Chondrocyte (in vitro differentiated cells): ENCODE measurements around the gene LZTFL1. TPM values are rescaled to one million over a fixed set of nuclear protein-coding genes. Genes with fewer than 3 reads are reported as not detected.
A peak's percentile ranks its signal among the peaks of the same experiment; 100 is the strongest.

ENCODE experiments used
- DNase-seq: peaks from one replicate; pipeline ENCODE4 v3.0.0; 2021; ENCODE audit warnings: mixed read lengths, low spot score
- H3K27ac Mint-ChIP-seq: one replicate; pipeline ENCODE4 v1.8.0; 2021; ENCODE audit warnings: mild to moderate bottlenecking, moderate library complexity, mixed read lengths; ENCODE audit not compliant: unreplicated experiment
- H3K27me3 Mint-ChIP-seq: 2 replicates; pipeline ENCODE4 v1.8.0; 2021; ENCODE audit warnings: low read depth, mixed read lengths
- H3K36me3 Mint-ChIP-seq: 2 replicates; pipeline ENCODE4 v1.8.0; 2021; ENCODE audit warnings: low read depth, mixed read lengths
- H3K4me1 Mint-ChIP-seq: 2 replicates; pipeline ENCODE4 v1.8.0; 2021; ENCODE audit warnings: low read depth, mild to moderate bottlenecking, mixed read lengths
- H3K4me3 Mint-ChIP-seq: one replicate; pipeline ENCODE4 v1.8.0; 2021; ENCODE audit warnings: mild to moderate bottlenecking, moderate library complexity, mixed read lengths; ENCODE audit not compliant: unreplicated experiment
- H3K9me3 Mint-ChIP-seq: 2 replicates; pipeline ENCODE4 v1.8.0; 2021; ENCODE audit warnings: low read depth, mixed read lengths
- CTCF ChIP-seq: fragments of 200-600 bp; sonication (generic); IDR thresholded peaks from 2 replicates; pipeline ENCODE4 v1.5.0; 2021; ENCODE audit warnings: antibody characterized with exemption, mild to moderate bottlenecking, moderate library complexity
- total RNA-seq: library from RNA; stranded (reverse); gene quantifications from 3 replicates; pipeline ENCODE4 v1.2.1, GENCODE V29; 2021

LZTFL1 gene
- total RNA-seq, 1 donor from 2014 or later: 18.1 TPM

DNA sequence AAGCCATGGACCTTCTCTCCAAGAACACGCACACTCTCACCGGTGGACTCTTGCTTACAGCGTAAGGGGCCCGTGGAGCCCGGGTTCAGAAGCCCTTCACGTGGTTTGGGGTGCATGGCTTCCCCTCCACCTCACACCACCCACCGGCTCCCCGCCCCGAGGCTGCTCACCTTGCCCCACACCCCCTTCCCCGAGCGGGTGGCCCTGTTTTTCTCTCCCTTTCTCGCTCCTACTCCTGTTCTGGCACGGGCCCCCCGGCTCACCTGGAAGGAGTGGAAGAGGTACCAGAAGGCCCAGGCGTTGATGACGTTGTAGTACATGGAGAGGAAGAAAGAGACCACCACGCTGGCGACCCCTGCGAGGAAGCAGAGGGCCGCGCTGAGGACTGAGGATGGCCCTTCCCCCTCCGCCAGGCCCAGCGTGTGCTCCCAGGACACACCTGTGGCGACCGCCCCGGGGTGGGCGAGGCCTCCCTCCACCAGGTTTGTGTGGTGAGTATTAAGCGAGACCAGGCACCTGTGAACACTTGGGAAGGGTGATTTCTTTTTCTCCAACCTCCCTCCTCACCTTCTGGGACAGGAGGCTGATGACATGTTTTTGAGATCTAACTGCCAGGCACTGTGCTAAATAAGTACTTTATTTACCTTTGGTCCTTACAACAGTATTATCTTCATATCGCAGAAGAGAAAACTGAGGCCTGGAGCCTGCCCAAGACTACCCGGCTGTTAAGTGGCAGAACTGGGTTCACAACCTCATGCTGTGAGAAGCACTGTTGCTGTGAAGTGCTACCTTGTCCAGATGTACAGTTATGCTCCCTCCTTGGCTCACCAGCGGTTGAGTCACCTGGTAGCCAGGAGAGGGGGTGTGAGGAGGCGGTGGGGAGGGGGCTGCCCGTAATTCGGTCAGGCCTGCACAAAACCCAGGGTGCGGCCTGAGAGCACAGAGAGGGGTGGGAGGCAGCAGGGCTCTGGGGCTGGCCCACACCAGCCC is 61.9 kb downstream of the LZTFL1 start:
- no peak for DNase-seq
- Mint-ChIP-seq H3K9me3 (peaks cover 9% of the 10 kb centered on the region), H3K36me3 (no peaks in the 10 kb centered on the region), H3K4me1 (no peaks in the 10 kb centered on the region), H3K27ac (no peak overlapping the region), H3K27me3 (peaks cover 21% of the 10 kb centered on the region), H3K4me3 (no peak overlapping the region)
- TF ChIP-seq CTCF: no peak

DNA sequence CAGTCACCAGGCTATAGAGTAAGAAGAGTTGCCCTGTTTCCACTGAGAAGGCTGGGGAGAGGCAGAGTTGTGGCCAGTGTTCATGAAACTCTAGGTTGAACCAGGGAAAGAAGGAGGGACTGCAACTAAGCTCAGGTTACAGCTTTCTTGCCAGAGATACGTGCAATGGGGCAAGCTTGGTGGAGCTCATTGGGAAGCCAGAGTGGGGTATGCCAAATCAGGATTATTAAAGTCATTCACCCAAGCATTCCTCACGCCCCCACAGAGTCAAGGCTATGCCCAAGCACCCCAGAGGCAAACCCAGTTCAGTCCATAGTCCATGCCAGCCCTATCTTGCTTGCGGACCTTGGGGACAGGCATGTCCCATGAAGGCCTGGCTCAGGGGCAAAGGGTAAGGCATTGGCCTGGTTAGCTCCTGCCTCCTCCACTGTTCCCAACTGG is 63.1 kb downstream of the LZTFL1 start:
- Mint-ChIP-seq H3K27me3 (peaks cover 24% of the 10 kb centered on the region), H3K27ac (no peak overlapping the region), H3K9me3 (no peaks in the 10 kb centered on the region), H3K36me3 (no peaks in the 10 kb centered on the region), H3K4me1 (no peaks in the 10 kb centered on the region), H3K4me3 (no peak overlapping the region)
- no peak for TF ChIP-seq CTCF
- no peak for DNase-seq

DNA sequence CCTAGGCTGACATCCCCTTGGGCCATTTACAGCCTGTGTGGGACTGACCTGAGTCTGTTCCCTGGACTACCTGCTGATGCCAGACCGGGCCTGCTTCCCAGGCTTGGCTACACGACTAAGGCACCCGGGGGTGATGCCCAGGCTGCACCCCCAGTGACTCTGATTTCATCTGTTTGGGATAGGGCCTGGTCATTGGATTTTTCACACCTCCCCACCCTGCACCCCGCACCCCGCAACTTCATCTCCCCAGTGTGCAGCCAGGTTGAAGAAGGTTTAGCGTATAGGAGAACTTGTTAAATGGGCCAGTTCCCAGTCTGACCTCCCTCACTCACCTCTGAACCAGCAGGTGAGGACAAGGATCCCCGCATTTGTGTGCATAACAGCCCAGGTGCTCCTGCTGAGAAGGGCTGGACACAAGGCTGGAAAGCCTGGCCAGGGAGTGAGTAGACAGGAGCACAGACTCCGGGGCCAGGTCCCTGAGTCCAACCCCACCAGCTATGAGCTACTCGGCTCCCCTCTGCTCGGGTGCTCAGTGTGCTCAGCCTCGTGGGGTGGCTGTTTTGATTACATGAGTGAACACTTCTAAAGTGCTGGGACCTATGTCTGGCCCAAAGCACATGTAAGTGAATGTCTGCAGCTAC is 64.1 kb downstream of the LZTFL1 start:
- H3K9me3 Mint-ChIP-seq: no peaks in the 10 kb centered on the region
- H3K4me3 Mint-ChIP-seq: no peak overlapping the region
- H3K36me3 Mint-ChIP-seq: no peaks in the 10 kb centered on the region
- TF ChIP-seq CTCF: no peak
- H3K27ac Mint-ChIP-seq: no peak overlapping the region
- H3K4me1 Mint-ChIP-seq: no peaks in the 10 kb centered on the region
- peaks cover 32% of the 10 kb centered on the region for H3K27me3 Mint-ChIP-seq
- DNase-seq: no peak

- Mint-ChIP-seq H3K27me3 (peaks cover 33% of the 10 kb centered on the region), H3K4me1 (no peaks in the 10 kb centered on the region), H3K4me3 (no peak overlapping the region), H3K27ac (no peak overlapping the region), H3K9me3 (no peaks in the 10 kb centered on the region), H3K36me3 (no peaks in the 10 kb centered on the region)
- no peak for DNase-seq
- no peak for TF ChIP-seq CTCF
These were observed 64.7 kb downstream of the LZTFL1 start for GRCh38 chr3:45777111-45777745.

GRCh38 chr3:45776611-45777010 is 65.3 kb downstream of the LZTFL1 start:
- Mint-ChIP-seq H3K4me1 (no peaks in the 10 kb centered on the region), H3K36me3 (no peaks in the 10 kb centered on the region), H3K27me3 (peaks cover 36% of the 10 kb centered on the region), H3K9me3 (no peaks in the 10 kb centered on the region), H3K4me3 (no peak overlapping the region), H3K27ac (no peak overlapping the region)
- peak; percentile 59 for DNase-seq
- no peak for TF ChIP-seq CTCF
